ENCODE results near the gene SLC29A2.
"Not testable (repeated sequence)": the region's sequence is repeated elsewhere in the genome, so short reads cannot be mapped to it uniquely, and the experiment has no call there.

The SLC29A2 gene

DNA sequence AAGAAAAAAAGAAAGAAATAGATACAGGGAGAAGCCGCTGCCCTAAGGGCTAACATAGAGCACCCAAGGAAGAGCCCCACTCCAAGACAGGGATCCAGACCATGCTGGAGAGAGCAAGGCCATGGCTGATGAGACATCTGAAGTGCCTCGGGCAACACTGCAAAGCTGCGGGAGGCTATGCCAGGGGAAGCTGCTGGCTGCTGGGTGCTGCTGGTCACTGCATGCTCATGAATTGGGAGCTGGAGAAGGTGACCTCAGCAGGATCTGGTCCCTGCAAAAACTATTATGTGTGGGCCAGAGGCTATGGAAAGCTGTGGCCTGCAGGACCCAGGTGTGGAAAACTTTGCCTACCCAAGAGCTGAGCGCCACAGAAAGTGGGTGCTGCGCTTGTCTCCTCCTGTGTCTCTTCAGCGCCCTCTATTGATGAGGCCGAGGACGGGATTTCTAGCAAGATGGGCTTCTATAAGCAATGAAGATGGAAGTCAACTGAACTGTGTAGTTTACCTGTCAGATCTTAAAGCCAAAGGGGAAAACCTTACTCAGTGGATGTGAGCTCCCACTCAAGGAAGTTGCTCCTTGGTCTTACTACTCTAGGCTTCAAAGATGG is 17.3 kb upstream of the SLC29A2 start:
- H3K27ac ChIP-seq: no peak overlapping the region
- no peaks in the 10 kb centered on the region for H3K36me3 ChIP-seq
- H3K4me3 ChIP-seq (ENCODE audit: low read depth, low read length): no peak overlapping the region
- peak; percentile 82 for DNase-seq
- no peaks in the 10 kb centered on the region for H3K9me3 ChIP-seq (ENCODE audit: severe bottlenecking)
- TF ChIP-seq, protein P1, sequence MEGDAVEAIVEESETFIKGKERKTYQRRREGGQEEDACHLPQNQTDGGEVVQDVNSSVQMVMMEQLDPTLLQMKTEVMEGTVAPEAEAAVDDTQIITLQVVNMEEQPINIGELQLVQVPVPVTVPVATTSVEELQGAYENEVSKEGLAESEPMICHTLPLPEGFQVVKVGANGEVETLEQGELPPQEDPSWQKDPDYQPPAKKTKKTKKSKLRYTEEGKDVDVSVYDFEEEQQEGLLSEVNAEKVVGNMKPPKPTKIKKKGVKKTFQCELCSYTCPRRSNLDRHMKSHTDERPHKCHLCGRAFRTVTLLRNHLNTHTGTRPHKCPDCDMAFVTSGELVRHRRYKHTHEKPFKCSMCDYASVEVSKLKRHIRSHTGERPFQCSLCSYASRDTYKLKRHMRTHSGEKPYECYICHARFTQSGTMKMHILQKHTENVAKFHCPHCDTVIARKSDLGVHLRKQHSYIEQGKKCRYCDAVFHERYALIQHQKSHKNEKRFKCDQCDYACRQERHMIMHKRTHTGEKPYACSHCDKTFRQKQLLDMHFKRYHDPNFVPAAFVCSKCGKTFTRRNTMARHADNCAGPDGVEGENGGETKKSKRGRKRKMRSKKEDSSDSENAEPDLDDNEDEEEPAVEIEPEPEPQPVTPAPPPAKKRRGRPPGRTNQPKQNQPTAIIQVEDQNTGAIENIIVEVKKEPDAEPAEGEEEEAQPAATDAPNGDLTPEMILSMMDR (IDR thresholded peaks at IDR 0.05; ENCODE audit: low read depth, low read length): peak; percentile 83
- no peaks in the 10 kb centered on the region for H3K27me3 ChIP-seq (ENCODE audit: insufficient read depth, low read depth, severe bottlenecking)

DNA sequence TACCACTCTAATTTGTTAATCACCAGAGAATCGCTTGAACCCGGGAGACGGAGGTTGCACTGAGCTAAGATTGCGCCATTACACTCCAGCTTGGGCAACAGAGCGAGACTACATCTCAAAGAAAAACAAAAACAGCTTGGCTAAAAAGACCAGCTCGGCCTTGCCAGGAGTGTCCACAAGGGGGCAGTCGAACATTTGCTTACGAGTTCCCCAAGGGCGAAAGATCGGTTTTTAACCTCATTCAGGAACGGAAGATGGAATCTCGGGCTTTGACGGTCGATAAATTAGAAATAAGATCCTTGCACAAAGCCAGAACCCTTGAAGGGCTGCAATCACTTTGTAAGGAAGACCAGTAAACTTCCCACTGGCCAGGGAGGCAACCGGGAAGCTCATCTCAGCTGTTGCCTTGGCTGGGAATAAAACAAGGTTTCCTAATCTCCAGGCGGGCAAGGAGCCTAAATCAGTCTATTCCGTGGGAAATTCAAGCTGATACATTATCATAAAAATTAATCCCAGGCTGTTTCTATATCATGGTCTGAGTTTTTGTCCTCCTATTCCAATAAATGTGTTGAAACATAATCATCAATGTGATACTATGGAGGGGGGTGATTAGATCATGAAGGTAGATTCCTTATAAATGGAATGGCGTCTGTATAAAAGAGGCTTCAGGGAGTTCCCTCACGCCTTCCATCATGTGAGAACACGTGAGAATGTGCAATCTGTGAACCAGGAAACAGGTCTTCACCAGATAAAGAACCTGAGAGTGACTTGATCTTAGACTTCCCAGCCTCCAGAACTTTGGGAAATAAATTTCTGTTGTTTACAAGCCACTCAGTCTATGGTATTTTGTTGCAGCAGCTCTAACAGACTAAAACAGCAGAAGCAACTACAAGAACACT is 14.9 kb upstream of the SLC29A2 start:
- peak overlapping the region; percentile 46 for H3K4me3 ChIP-seq (ENCODE audit: low read depth, low read length)
- peak overlapping the region; percentile 62 for H3K27ac ChIP-seq
- TF ChIP-seq, protein P1 (IDR thresholded peaks at IDR 0.05; ENCODE audit: low read depth, low read length): peak; percentile 87
- peak; percentile 90 for DNase-seq
- no peaks in the 10 kb centered on the region for H3K27me3 ChIP-seq (ENCODE audit: insufficient read depth, low read depth, severe bottlenecking)
- H3K9me3 ChIP-seq (ENCODE audit: severe bottlenecking): no peaks in the 10 kb centered on the region
- H3K36me3 ChIP-seq: no peaks in the 10 kb centered on the region

DNA sequence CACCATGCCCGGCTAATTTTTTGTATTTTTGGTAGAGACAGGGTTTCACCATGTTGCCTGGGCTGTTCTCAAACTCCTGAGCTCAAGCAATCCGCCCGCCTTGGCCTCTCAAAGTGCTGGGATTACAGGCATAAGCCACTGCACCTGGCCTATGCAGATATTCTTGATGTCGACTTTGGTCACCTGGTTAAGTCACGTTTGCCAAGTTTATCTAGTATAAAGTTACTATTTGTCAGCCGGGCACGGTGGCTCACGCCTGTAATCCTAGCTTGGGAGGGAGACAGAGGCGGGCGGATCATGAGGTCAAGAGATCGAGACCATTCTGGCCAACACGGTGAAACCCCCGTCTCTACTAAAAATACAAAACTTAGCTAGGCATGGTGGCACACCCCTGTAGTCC is 12.8 kb upstream of the SLC29A2 start:
- H3K4me3 ChIP-seq (ENCODE audit: low read depth, low read length); H3K27ac ChIP-seq; H3K9me3 ChIP-seq (ENCODE audit: severe bottlenecking); H3K36me3 ChIP-seq; DNase-seq; H3K27me3 ChIP-seq (ENCODE audit: insufficient read depth, low read depth, severe bottlenecking): not testable (repeated sequence)

DNA sequence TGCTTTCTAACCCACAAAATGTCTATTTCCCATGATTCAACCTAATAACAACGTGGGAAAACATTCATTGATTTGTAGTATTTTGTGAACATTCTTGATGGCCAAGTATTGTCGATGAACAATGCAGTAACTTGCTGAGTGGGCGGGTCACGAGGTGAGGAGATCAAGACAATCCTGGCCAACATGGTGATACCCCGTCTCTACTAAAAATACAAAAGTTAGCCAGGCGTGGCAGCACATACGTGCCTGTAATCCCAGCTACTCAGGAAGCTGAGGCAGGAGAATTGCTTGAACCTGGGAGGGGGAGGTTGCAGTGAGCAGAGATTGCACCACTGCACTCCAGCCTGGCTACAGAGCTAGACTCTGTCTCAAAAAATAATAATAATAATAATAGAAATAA is 8.7 kb upstream of the SLC29A2 start:
- peak overlapping the region; percentile 35 for H3K27ac ChIP-seq
- H3K4me3 ChIP-seq (ENCODE audit: low read depth, low read length); H3K36me3 ChIP-seq; H3K27me3 ChIP-seq (ENCODE audit: insufficient read depth, low read depth, severe bottlenecking); H3K9me3 ChIP-seq (ENCODE audit: severe bottlenecking): not testable (repeated sequence)
- DNase-seq: peak; percentile 60

DNA sequence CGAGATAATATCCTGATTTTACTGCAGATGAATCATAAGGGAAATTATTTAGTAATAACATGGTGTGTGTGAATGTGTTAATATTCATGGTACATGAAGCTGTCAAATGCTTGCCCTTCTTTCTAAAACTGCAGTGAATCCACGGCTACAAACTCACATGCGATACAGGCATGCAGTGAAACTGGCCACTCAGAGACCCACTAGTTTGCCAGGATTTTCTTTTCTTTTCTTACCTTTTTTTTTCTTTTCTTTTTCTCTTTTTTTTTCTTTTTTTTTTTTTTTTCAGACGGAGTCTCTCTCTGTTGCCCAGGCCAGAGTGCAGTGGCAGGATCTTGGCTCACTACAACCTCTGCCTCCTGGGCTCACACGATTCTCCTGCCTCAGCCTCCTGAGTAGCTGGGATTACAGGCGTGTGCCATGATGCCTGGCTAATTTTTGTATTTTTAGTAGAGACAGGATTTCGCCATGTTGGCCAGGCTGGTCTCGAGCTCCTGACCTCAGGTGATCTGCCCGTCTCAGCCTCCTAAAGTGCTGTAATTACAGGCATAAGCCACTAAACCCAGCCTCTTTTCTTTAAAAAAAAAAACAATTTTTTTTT is 2.2 kb upstream of the SLC29A2 start:
- H3K4me3 ChIP-seq (ENCODE audit: low read depth, low read length); H3K36me3 ChIP-seq; H3K27me3 ChIP-seq (ENCODE audit: insufficient read depth, low read depth, severe bottlenecking); H3K9me3 ChIP-seq (ENCODE audit: severe bottlenecking); DNase-seq: not testable (repeated sequence)
- H3K27ac ChIP-seq: peak overlapping the region; percentile 92

DNA sequence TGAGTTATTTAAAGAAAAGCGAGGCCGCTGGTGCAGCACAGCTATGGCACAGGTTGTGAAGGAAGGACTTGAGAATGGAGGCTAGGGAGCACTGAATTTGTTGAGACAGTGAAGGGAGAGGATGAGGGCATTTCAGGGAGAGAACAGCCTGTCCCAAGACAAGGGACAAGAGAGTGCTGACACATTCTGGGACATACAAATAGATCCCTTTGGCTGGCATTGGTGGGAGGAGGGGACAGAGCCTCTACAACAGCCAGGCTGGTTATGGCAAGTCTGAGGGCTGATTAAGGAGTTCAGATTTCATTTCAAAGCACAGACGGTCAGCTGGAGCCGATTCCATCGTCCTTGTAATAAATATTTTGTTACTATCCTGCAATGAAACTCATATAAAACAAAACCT is 1.7 kb upstream of the SLC29A2 start:
- Histone ChIP-seq H3K9me3 (ENCODE audit: severe bottlenecking) (no peaks in the 10 kb centered on the region), H3K36me3 (peaks cover 11% of the 10 kb centered on the region), H3K4me3 (ENCODE audit: low read depth, low read length) (no peak overlapping the region), H3K27ac (peak overlapping the region; percentile 92), H3K27me3 (ENCODE audit: insufficient read depth, low read depth, severe bottlenecking) (no peaks in the 10 kb centered on the region)
- TF ChIP-seq, protein P1 (IDR thresholded peaks at IDR 0.05; ENCODE audit: low read depth, low read length): no peak
- peak; percentile 52 for DNase-seq
